Esophagus squamous epithelium (tissue), 4 donors: ENCODE results near the gene TOM1L1.

Source experiments
- CTCF ChIP-seq, 6 experiments: fragments of 450-650 bp in 4 of 6; fragments of 200-600 bp in 2 of 6; sonication (generic) in 2 of 6; IDR thresholded peaks; one replicate each; pipeline ENCODE4 v1.5.1; 2016 to 2019; ENCODE audit warnings: antibody characterized with exemption in 6 of 6, mild to moderate bottlenecking in 4 of 6, moderate library complexity in 4 of 6
- POLR2A ChIP-seq, 4 donors: fragments of 450-650 bp; IDR thresholded peaks; one replicate each; pipeline ENCODE4 v1.6.1; 2017; ENCODE audit warnings: antibody characterized with exemption in 4 of 4, mild to moderate bottlenecking in 4 of 4, moderate library complexity in 3 of 4

GRCh38 chr17:54996441-54996840 lies 95.8 kb downstream of the TOM1L1 start:
- TF ChIP-seq POLR2A (IDR thresholded peaks at IDR 0.05) (no peak), CTCF (IDR thresholded peaks at IDR 0.05) (no peak)
